Adrenal gland (tissue), 12 donors: ENCODE results near the gene TIMP2. TPM values are rescaled to one million over a fixed set of nuclear protein-coding genes. Genes with fewer than 3 reads are reported as not detected.

Experiments
- DNase-seq, 7 donors: peaks; one replicate each; pipeline ENCODE4 v3.0.0-alpha.2; 2019 to 2020
- H3K27ac ChIP-seq, 5 donors: fragments of 200-600 bp; sonication (generic) in 4 of 5; 1 replicate in 3 of 5; 2 replicates in 2 of 5; pipeline versions ENCODE4 v1.5.1 to v1.8.0; 2016 to 2020; ENCODE audit warnings: mild to moderate bottlenecking in 1 of 5
- H3K27me3 ChIP-seq: fragments of 200-600 bp; 2 replicates; pipeline ENCODE4 v1.8.0; 2021
- H3K36me3 ChIP-seq, 2 donors: fragments of 200-600 bp; replicated peaks in 1 of 2; 1 replicate in 1 of 2; 2 replicates in 1 of 2; pipeline versions ENCODE4 v1.5.1 to v1.8.0; 2018 to 2022
- H3K4me1 ChIP-seq, 2 donors: fragments of 200-600 bp; replicated peaks in 1 of 2; 1 replicate in 1 of 2; 2 replicates in 1 of 2; pipeline versions ENCODE4 v1.5.1 to v1.8.0; 2018 to 2021
- H3K4me3 ChIP-seq, 4 donors: fragments of 200-600 bp; sonication (generic) in 3 of 4; one replicate each; pipeline ENCODE4 v1.5.1; 2016 to 2018
- H3K9me3 ChIP-seq, 3 donors: fragments of 200-600 bp; sonication (generic) in 1 of 3; replicated peaks in 1 of 3; 1 replicate in 2 of 3; 2 replicates in 1 of 3; pipeline versions ENCODE4 v1.5.1 to v1.8.0; 2016 to 2021
- CTCF ChIP-seq, 6 experiments: fragments of 450-650 bp in 4 of 6; fragments of 200-600 bp in 2 of 6; sonication (generic) in 1 of 6; IDR thresholded peaks; 1 replicate in 5 of 6; 2 replicates in 1 of 6; pipeline versions ENCODE4 v1.5.1 to v1.8.0; 2016 to 2021; ENCODE audit warnings: antibody characterized with exemption in 6 of 6, mild to moderate bottlenecking in 2 of 6, moderate library complexity in 1 of 6
- POLR2A ChIP-seq, 2 donors: fragments of 450-650 bp; IDR thresholded peaks; one replicate each; pipeline ENCODE4 v1.6.1; 2017; ENCODE audit warnings: antibody characterized with exemption in 2 of 2, mild to moderate bottlenecking in 2 of 2, moderate library complexity in 1 of 2
- WGBS, 4 donors: extraction: QIAGEN DNeasy Blood & Tissue Kit in 2 of 4; methylation state at CpG; one replicate each; pipeline versions ENCODE4 v1.1.5 to v1.1.7; 2013 to 2017; 5-methylcytosine and 5-hydroxymethylcytosine counted together
- intact Hi-C, 2 donors: fragments of 100-400 bp; cut with DNase I; formaldehyde crosslinking; loops; one replicate each; pipeline versions ENCODE4 v1.14.1 to v1.15.0; 2022 to 2023
- polyA plus RNA-seq, 3 donors: library from polyadenylated mRNA; stranded (reverse); fragments of 200-250 nt in 2 of 3; fragments of 350-450 nt in 1 of 3; fragmentation: Illumina TruSeq in 1 of 3; extraction: RNeasy Lipid Tissue Mini Kit (QIAGEN cat#74804) in 1 of 3; gene quantifications; one replicate each; pipeline ENCODE4 v1.2.3, GENCODE V29; 2013 to 2014
- total RNA-seq, 9 donors: library from RNA; depleted of rRNA in 4 of 9; stranded (reverse); fragments of >200 nt in 4 of 9; fragments of 120-200 nt in 1 of 9; fragmentation: NEBNext Ultra II Directional in 1 of 9; extraction: Animal tissue kit (Norgen Biotek cat#: 25700) in 1 of 9; gene quantifications; one replicate each; pipeline versions ENCODE4 v1.1.0 to v1.2.4, GENCODE V29; 2013 to 2023
- donor health status: healthy with polysubstance abuse.
- donor health status: Bipolar disorder and iron deficiency.
- donor health status: DM: yes; HTN: yes; CAD: no.
- donor health status: DM: no; HTN: no; CAD: no.
- donor health status: DM: no; HTN: no; CAD: no.
- donor health status: DM: yes; HTN: yes; CAD: no.

The TIMP2 gene
- total and polyA plus RNA-seq, 12 donors = 20.2 to 275 (median 176) TPM

GRCh38 chr17:78865682-78866390 lies 59.4 kb downstream of the TIMP2 start:
- peak; percentile 88 to 96 (median 92) for DNase-seq
- TF ChIP-seq CTCF (IDR thresholded peaks at IDR 0.05) (peak; percentile 91 to 94 (median 93)), POLR2A (IDR thresholded peaks at IDR 0.05) (no peak)
- peaks cover 4 to 9% of the 10 kb centered on the region in 2 donors for H3K4me1 ChIP-seq
- H3K27me3 ChIP-seq = no peaks in the 10 kb centered on the region
- no peaks in the 10 kb centered on the region for H3K9me3 ChIP-seq
- peak overlapping the region in 2 of 5 donors; percentile 13 to 61 for H3K27ac ChIP-seq
- 15 to 21% (median 19%) methylated on average over 18 to 19 of the region's 19 CpGs for WGBS, 4 donors
- peaks cover 0 to 25% of the 10 kb centered on the region in 2 donors for H3K36me3 ChIP-seq
- intact Hi-C loops = loop anchor here (2.0 to 5.0 kb wide), 2 partner anchors 105 to 106 kb away; no protein-coding TSS in a partner anchor
- no peak overlapping the region for H3K4me3 ChIP-seq

- no peak overlapping the region for H3K4me3 ChIP-seq
- H3K27me3 ChIP-seq = no peaks in the 10 kb centered on the region
- H3K36me3 ChIP-seq = peaks cover 0 to 10% of the 10 kb centered on the region in 2 donors
- intact Hi-C loops = loop anchor here in 1 of 2 donors (2.0 kb wide), 1 partner anchor 107 kb away; no protein-coding TSS in a partner anchor
- WGBS, 4 donors = 35 to 84% (median 62%) methylated on average over 1 of the region's 1 CpG
- H3K9me3 ChIP-seq = no peaks in the 10 kb centered on the region
- DNase-seq = no peak
- no peak overlapping the region for H3K27ac ChIP-seq
- peaks cover 4 to 9% of the 10 kb centered on the region in 2 donors for H3K4me1 ChIP-seq
- no peak for TF ChIP-seq POLR2A (IDR thresholded peaks at IDR 0.05)
- no peak for TF ChIP-seq CTCF (IDR thresholded peaks at IDR 0.05)
These were observed 61.1 kb downstream of the TIMP2 start for GRCh38 chr17:78864117-78864516.

- 46 to 66% (median 57%) methylated on average over 14 to 17 of the region's 17 CpGs for WGBS, 4 donors
- Histone ChIP-seq H3K36me3 (peaks cover 0 to 5% of the 10 kb centered on the region in 2 donors), H3K9me3 (no peaks in the 10 kb centered on the region), H3K4me1 (peaks cover 4 to 9% of the 10 kb centered on the region in 2 donors), H3K27ac (peak overlapping the region; percentile 79 to 98 (median 91)), H3K4me3 (no peak overlapping the region), H3K27me3 (no peaks in the 10 kb centered on the region)
- TF ChIP-seq POLR2A (IDR thresholded peaks at IDR 0.05) (peak; percentile 11 to 85), CTCF (IDR thresholded peaks at IDR 0.05) (no peak)
- intact Hi-C loops = no loop called here
- DNase-seq = peak; percentile 87 to 96 (median 95)
These were observed 62.8 kb downstream of the TIMP2 start for GRCh38 chr17:78862073-78863023.

- peak overlapping the region; percentile 79 to 98 (median 91) for H3K27ac ChIP-seq
- no peaks in the 10 kb centered on the region for H3K27me3 ChIP-seq
- H3K4me1 ChIP-seq = peaks cover 4 to 9% of the 10 kb centered on the region in 2 donors
- intact Hi-C loops = no loop called here
- TF ChIP-seq POLR2A (IDR thresholded peaks at IDR 0.05) (no peak), CTCF (IDR thresholded peaks at IDR 0.05) (no peak)
- no peak for DNase-seq
- H3K4me3 ChIP-seq = no peak overlapping the region
- WGBS, 4 donors = 90 to 93% (median 91%) methylated on average over 4 of the region's 4 CpGs
- H3K36me3 ChIP-seq = peaks cover 0 to 16% of the 10 kb centered on the region in 2 donors
- H3K9me3 ChIP-seq = no peaks in the 10 kb centered on the region
These were observed 64.0 kb downstream of the TIMP2 start for GRCh38 chr17:78861229-78861628.
